ENCODE results near the gene CTTN. TPM values are rescaled to one million over a fixed set of nuclear protein-coding genes. Genes with fewer than 3 reads are reported as not detected.
A peak's percentile ranks its signal among the peaks of the same experiment; 100 is the strongest.

Gene CTTN
- total RNA-seq, 1 donor from 2014 or later: 307 TPM

DNA sequence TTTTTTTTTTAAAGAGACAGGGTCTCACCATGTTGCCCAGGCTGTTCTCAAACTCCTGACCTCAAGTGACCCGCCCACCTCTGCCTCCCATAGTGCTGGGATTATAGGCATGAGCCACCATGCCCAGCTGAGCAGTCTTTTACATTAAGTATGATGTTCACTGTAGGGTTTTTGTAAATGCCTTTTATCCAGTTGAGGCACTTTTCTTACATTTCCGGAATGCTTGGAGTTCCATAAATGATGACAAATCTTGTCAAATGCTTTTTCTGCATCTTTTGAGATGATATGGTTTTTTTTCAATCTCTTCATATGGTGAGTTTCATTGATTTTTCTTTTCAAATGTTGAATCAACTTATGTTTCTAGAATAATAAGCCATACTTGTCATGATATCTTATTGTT, 29.4 kb upstream of the CTTN start:
- H3K27me3 Mint-ChIP-seq (ENCODE audit: low read depth): no peaks in the 10 kb centered on the region
- no peak overlapping the region for H3K27ac Mint-ChIP-seq (ENCODE audit: unreplicated experiment)
- H3K9me3 Mint-ChIP-seq (ENCODE audit: low read depth): peaks cover 4% of the 10 kb centered on the region
- H3K4me1 Mint-ChIP-seq (ENCODE audit: low read depth): peaks cover 38% of the 10 kb centered on the region
- no peak for DNase-seq (ENCODE audit: low spot score)
- no peak overlapping the region for H3K4me3 Mint-ChIP-seq (ENCODE audit: unreplicated experiment)
- TF ChIP-seq, protein P1, sequence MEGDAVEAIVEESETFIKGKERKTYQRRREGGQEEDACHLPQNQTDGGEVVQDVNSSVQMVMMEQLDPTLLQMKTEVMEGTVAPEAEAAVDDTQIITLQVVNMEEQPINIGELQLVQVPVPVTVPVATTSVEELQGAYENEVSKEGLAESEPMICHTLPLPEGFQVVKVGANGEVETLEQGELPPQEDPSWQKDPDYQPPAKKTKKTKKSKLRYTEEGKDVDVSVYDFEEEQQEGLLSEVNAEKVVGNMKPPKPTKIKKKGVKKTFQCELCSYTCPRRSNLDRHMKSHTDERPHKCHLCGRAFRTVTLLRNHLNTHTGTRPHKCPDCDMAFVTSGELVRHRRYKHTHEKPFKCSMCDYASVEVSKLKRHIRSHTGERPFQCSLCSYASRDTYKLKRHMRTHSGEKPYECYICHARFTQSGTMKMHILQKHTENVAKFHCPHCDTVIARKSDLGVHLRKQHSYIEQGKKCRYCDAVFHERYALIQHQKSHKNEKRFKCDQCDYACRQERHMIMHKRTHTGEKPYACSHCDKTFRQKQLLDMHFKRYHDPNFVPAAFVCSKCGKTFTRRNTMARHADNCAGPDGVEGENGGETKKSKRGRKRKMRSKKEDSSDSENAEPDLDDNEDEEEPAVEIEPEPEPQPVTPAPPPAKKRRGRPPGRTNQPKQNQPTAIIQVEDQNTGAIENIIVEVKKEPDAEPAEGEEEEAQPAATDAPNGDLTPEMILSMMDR (IDR thresholded peaks at IDR 0.05): no peak
- H3K36me3 Mint-ChIP-seq (ENCODE audit: low read depth): peaks cover 17% of the 10 kb centered on the region

DNA sequence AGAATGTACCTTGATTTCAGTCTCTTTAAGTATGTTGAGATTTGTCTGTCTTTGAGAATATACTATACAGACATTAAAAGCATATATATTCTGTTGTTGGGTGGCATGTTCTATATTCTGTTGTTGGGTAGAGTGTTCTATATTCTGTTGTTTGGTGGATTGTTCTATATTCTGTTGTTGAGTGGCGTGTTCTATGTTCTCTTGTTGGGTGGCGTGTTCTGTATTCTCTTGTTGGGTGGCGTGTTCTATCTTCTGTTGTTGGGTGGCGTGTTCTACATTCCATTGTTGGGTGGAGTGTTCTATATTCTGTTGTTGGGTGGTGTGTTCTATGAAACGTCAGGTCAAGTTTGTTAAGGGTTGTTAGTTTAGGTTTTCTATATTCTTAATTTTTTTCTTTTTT, 27.1 kb upstream of the CTTN start:
- no peak for DNase-seq (ENCODE audit: low spot score)
- TF ChIP-seq, protein P1 (IDR thresholded peaks at IDR 0.05): no peak
- Mint-ChIP-seq H3K4me3 (ENCODE audit: unreplicated experiment) (no peak overlapping the region), H3K4me1 (ENCODE audit: low read depth) (peaks cover 21% of the 10 kb centered on the region), H3K36me3 (ENCODE audit: low read depth) (peaks cover 16% of the 10 kb centered on the region), H3K27me3 (ENCODE audit: low read depth) (no peaks in the 10 kb centered on the region), H3K9me3 (ENCODE audit: low read depth) (peaks cover 4% of the 10 kb centered on the region), H3K27ac (ENCODE audit: unreplicated experiment) (no peak overlapping the region)

DNA sequence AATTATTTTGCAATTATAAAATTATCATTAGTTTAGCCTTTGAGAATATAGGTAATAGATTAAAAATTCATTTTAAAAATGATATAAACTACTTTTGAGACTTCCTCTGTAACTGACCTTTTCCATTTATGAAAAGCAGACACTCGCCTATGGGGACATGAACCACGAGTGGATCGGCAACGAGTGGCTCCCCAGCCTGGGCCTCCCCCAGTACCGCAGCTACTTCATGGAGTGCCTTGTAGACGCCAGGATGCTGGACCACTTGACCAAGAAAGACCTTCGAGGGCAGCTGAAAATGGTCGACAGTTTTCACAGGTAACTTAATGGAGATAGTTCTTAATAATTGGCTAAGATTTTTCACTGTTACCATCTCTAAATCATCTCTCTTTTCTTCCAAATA, 26.3 kb upstream of the CTTN start:
- TF ChIP-seq, protein P1 (IDR thresholded peaks at IDR 0.05): no peak
- peaks cover 18% of the 10 kb centered on the region for H3K36me3 Mint-ChIP-seq (ENCODE audit: low read depth)
- no peaks in the 10 kb centered on the region for H3K27me3 Mint-ChIP-seq (ENCODE audit: low read depth)
- H3K4me3 Mint-ChIP-seq (ENCODE audit: unreplicated experiment): no peak overlapping the region
- no peak overlapping the region for H3K27ac Mint-ChIP-seq (ENCODE audit: unreplicated experiment)
- peaks cover 17% of the 10 kb centered on the region for H3K4me1 Mint-ChIP-seq (ENCODE audit: low read depth)
- peak; percentile 62 for DNase-seq (ENCODE audit: low spot score)
- peaks cover 4% of the 10 kb centered on the region for H3K9me3 Mint-ChIP-seq (ENCODE audit: low read depth)

DNA sequence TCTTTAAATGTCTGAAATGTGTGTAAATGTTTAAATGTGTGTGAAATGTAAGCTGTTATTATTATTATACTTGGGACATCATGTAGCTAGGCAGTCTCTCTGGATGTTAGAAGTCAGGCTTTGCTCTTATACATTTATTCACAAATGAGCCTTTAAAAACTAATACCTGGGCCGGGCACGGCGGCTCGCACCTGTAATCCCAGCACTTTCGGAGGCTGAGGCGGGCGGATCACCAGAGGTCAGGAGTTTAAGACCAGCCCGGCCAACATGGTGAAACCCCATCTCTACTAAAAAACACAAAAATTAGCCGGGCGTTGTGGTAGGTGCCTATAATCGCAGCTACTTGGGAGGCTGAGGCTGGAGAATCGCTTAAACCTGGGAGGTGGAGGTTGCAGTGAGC, 21.7 kb upstream of the CTTN start:
- peaks cover 3% of the 10 kb centered on the region for H3K4me1 Mint-ChIP-seq (ENCODE audit: low read depth)
- peaks cover 21% of the 10 kb centered on the region for H3K36me3 Mint-ChIP-seq (ENCODE audit: low read depth)
- TF ChIP-seq, protein P1 (IDR thresholded peaks at IDR 0.05): no peak
- no peak overlapping the region for H3K27ac Mint-ChIP-seq (ENCODE audit: unreplicated experiment)
- no peaks in the 10 kb centered on the region for H3K9me3 Mint-ChIP-seq (ENCODE audit: low read depth)
- no peak overlapping the region for H3K4me3 Mint-ChIP-seq (ENCODE audit: unreplicated experiment)
- no peaks in the 10 kb centered on the region for H3K27me3 Mint-ChIP-seq (ENCODE audit: low read depth)
- peak; percentile 39 for DNase-seq (ENCODE audit: low spot score)

DNA sequence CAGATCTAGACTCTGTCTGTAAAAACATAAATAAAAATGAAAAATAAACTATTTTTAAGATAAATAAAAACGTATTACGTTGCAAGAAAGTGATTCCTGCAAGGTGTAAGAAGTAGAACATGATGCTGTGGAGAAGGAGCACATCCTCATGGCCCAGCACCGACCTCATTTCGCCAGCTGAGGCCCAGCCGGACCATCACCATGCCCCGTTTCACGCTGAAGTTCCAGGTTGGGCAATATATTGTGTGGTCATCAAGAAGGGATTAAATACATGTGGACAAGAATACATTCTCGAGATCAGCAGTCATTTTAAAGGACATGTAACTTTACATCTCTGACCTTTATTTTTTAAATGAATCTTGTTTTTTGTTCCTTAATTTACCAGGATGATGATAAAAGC, 20.7 kb upstream of the CTTN start:
- Mint-ChIP-seq H3K27me3 (ENCODE audit: low read depth) (no peaks in the 10 kb centered on the region), H3K4me3 (ENCODE audit: unreplicated experiment) (no peak overlapping the region), H3K27ac (ENCODE audit: unreplicated experiment) (peak overlapping the region; percentile 1), H3K9me3 (ENCODE audit: low read depth) (no peaks in the 10 kb centered on the region), H3K4me1 (ENCODE audit: low read depth) (peaks cover 13% of the 10 kb centered on the region), H3K36me3 (ENCODE audit: low read depth) (peaks cover 16% of the 10 kb centered on the region)
- DNase-seq (ENCODE audit: low spot score): peak; percentile 36
- TF ChIP-seq, protein P1 (IDR thresholded peaks at IDR 0.05): no peak
